Neural crest cell (in vitro differentiated cells): Measurements from ENCODE around the gene GALNTL6. TPM values are rescaled to one million over a fixed set of nuclear protein-coding genes. Genes with fewer than 3 reads are reported as not detected.

Experiments used
- DNase-seq: peaks from one replicate; pipeline ENCODE4 v3.0.0; 2021; ENCODE audit warnings: low read depth, mixed read lengths, low spot score
- H3K27ac Mint-ChIP-seq: one replicate; pipeline ENCODE4 v1.8.0; 2021; ENCODE audit warnings: mild to moderate bottlenecking, mixed read lengths; ENCODE audit not compliant: unreplicated experiment
- H3K27me3 Mint-ChIP-seq: 2 replicates; pipeline ENCODE4 v1.8.0; 2021; ENCODE audit warnings: low read depth, mild to moderate bottlenecking, mixed read lengths
- H3K36me3 Mint-ChIP-seq: 2 replicates; pipeline ENCODE4 v1.8.0; 2021; ENCODE audit warnings: low read depth, mild to moderate bottlenecking, mixed read lengths
- H3K4me1 Mint-ChIP-seq: 2 replicates; pipeline ENCODE4 v1.8.0; 2021; ENCODE audit warnings: mixed read lengths
- H3K4me3 Mint-ChIP-seq: one replicate; pipeline ENCODE4 v1.8.0; 2021; ENCODE audit warnings: mild to moderate bottlenecking, mixed read lengths
- H3K9me3 Mint-ChIP-seq: 2 replicates; pipeline ENCODE4 v1.8.0; 2021; ENCODE audit warnings: mixed read lengths
- long read RNA-seq: library from polyadenylated mRNA; unstranded; transcript quantifications from one replicate; pipeline ENCODE4 v2.0.0, GENCODE V29; 2020
- total RNA-seq: library from RNA; stranded (reverse); gene quantifications from 2 replicates; pipeline ENCODE4 v1.2.1, GENCODE V29; 2021
- TF ChIP-seq, protein P1 (sequence below): fragments of 200-600 bp; sonication (generic); conservative IDR thresholded peaks from 2 replicates; pipeline ENCODE4 v1.5.0; 2021; ENCODE audit warnings: antibody characterized with exemption, mild to moderate bottlenecking

Gene GALNTL6
- total RNA-seq = 0.07 TPM in 1 of 2 replicates, not detected in the other
- long read RNA-seq, partial matches to known transcripts = 0 of 1 reads
- long read RNA-seq, other reads (novel, unspliced or antisense) = 0 of 1 reads

DNA sequence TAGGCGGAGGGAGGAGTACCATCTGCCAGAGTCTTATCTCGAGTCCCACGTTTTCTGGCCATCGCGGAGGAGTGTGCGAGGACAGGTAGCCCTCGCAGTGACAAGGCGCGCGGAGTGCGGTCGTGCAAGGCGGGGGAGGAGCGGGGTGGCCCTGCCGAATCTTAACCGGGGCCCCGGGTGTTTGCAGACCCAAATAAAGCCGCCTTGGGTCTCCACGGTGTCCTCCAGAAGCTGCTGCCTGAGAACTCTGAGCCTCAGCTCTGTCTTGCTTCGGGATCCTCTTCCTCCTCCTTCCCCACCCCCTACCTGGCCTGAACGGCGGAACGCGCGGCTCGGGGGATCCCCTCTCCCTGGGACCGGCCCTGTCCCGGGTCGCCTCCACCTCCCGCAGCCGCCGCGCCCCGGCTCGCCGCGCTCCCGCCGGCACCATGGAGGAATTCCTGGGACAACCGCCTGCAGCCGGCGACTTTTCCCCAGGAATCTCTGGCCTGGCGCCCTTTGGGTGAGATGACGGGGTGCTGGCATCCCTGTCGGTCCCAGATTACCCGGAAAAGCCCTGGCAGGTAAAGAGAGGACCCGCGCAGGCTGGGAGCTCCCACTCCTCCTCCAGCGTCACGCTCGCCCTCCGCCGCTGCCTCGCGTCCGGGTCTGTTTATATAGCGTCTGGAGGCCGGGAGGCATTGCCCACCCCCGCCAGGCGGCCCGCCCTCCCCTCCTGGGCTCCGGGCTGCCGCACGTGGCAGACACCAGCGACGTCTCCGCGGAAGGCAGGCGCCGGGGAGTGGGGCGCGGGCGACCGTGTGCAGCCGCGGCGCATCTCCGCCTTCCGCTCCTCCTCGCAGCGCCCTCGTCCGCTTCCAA lies at the start of gene GALNTL6:
TSS of gene GALNTL6 (plus strand) at position 740 of the 861 bp plus-strand sequence.
- Mint-ChIP-seq H3K4me1 (peaks cover 16% of the 10 kb centered on the region), H3K27ac (peak within 1 kb of the TSS; percentile 45), H3K4me3 (peak within 1 kb of the TSS; percentile 89), H3K27me3 (peaks cover 60% of the 10 kb centered on the region), H3K9me3 (no peaks in the 10 kb centered on the region), H3K36me3 (no peaks in the 10 kb centered on the region)
- TF ChIP-seq, protein P1, sequence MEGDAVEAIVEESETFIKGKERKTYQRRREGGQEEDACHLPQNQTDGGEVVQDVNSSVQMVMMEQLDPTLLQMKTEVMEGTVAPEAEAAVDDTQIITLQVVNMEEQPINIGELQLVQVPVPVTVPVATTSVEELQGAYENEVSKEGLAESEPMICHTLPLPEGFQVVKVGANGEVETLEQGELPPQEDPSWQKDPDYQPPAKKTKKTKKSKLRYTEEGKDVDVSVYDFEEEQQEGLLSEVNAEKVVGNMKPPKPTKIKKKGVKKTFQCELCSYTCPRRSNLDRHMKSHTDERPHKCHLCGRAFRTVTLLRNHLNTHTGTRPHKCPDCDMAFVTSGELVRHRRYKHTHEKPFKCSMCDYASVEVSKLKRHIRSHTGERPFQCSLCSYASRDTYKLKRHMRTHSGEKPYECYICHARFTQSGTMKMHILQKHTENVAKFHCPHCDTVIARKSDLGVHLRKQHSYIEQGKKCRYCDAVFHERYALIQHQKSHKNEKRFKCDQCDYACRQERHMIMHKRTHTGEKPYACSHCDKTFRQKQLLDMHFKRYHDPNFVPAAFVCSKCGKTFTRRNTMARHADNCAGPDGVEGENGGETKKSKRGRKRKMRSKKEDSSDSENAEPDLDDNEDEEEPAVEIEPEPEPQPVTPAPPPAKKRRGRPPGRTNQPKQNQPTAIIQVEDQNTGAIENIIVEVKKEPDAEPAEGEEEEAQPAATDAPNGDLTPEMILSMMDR = no peak
- DNase-seq = peak; percentile 18

DNA sequence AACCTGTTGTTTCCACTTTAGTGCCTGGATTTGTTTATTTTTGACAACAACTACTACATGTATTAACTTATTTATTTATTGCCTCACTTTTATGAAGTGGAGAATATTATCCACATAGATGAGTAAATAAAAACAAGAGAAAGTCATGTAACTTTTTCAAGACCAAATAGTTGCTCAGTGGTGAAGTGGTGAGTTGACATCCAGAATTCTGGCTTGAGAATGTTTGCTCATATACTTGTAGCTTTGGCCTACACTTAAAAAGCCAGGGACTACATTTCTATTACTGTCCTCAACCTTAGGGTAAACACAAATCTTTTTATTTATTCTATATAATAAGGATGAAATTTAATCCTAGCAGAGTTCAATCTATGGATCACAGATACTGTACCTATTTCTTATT lies 47.7 kb upstream of the GALNTL6 start:
- Mint-ChIP-seq H3K9me3 (peaks cover 18% of the 10 kb centered on the region), H3K36me3 (peaks cover 13% of the 10 kb centered on the region), H3K4me1 (no peaks in the 10 kb centered on the region), H3K27me3 (no peaks in the 10 kb centered on the region), H3K27ac (no peak overlapping the region), H3K4me3 (no peak overlapping the region)
- DNase-seq = no peak
- TF ChIP-seq, protein P1 = no peak

GRCh38 chr4:171774642-171775190 lies 38.5 kb upstream of the GALNTL6 start:
- Mint-ChIP-seq H3K9me3 (no peaks in the 10 kb centered on the region), H3K36me3 (no peaks in the 10 kb centered on the region), H3K4me1 (no peaks in the 10 kb centered on the region), H3K27me3 (no peaks in the 10 kb centered on the region), H3K4me3 (no peak overlapping the region), H3K27ac (no peak overlapping the region)
- TF ChIP-seq, protein P1 = no peak
- no peak for DNase-seq

- Mint-ChIP-seq H3K27me3 (no peaks in the 10 kb centered on the region), H3K4me3 (no peak overlapping the region), H3K36me3 (peaks cover 10% of the 10 kb centered on the region), H3K9me3 (peaks cover 13% of the 10 kb centered on the region), H3K27ac (no peak overlapping the region), H3K4me1 (no peaks in the 10 kb centered on the region)
- TF ChIP-seq, protein P1 = no peak
- no peak for DNase-seq
Observed at GRCh38 chr4:171779301-171779700, 33.9 kb upstream of the GALNTL6 start.

DNA sequence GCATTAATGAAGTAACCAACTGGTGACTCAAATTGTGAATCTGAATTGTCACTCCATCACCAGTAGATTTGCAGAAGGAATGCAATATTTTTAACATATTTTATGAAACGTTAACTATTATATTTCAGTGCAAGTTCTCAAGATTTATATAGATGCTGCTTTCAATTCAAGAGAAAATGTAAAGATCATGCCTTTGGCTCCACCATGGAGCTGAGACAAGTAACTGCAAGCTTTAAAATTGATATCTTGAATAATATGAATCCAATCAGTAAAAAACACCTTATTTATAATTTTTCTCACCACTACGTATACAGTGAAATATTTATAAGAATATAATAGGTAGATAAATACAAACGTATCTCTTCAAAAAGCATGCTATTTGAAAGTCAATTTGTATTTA lies 27.8 kb upstream of the GALNTL6 start:
- Mint-ChIP-seq H3K27me3 (no peaks in the 10 kb centered on the region), H3K27ac (no peak overlapping the region), H3K4me1 (no peaks in the 10 kb centered on the region), H3K4me3 (no peak overlapping the region), H3K36me3 (peaks cover 10% of the 10 kb centered on the region), H3K9me3 (peaks cover 13% of the 10 kb centered on the region)
- no peak for DNase-seq
- TF ChIP-seq, protein P1 = no peak
